Activated CD4-positive, CD25-positive, alpha-beta regulatory T cell treated with anti-CD3 and anti-CD28 coated beads, Interleukin-2, amount 50 U/mL, for 16 hours (primary cell): ENCODE measurements around the gene GSTT2.
"Not testable (repeated sequence)": the region's sequence is repeated elsewhere in the genome, so short reads cannot be mapped to it uniquely, and the experiment has no call there.

Source experiments
- DNase-seq: peaks from one replicate; pipeline ENCODE4 v3.0.0-alpha.2; 2020; ENCODE audit warnings: low read depth, low spot score

GSTT2 gene

DNA sequence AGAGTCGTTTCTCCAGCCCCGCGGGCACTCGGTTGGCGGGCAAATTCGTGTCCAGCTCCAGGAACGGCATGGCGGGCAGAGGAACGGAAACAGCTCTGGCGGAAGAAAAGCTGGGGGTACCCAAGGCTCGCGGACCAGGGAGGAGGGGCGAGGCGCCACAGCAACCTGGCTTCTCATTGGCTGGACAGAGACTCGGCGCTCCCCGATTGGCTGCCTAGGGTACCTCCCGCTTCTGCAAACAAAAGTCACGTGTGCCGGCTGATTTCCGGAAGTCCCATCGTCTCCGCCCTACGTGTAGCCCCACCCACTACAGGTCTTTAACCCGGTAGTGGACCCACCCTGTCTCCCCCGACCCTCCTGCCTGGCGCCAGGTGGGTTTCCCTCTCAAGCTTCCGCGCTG, 5.6 kb upstream of the GSTT2 start, which contains the start of gene DDT:
Gene DDT (minus strand): TSS at position 97 of the 400 bp plus-strand sequence. CDS start 27 bp downstream, at position 70.
- DNase-seq = not testable (repeated sequence)

DNA sequence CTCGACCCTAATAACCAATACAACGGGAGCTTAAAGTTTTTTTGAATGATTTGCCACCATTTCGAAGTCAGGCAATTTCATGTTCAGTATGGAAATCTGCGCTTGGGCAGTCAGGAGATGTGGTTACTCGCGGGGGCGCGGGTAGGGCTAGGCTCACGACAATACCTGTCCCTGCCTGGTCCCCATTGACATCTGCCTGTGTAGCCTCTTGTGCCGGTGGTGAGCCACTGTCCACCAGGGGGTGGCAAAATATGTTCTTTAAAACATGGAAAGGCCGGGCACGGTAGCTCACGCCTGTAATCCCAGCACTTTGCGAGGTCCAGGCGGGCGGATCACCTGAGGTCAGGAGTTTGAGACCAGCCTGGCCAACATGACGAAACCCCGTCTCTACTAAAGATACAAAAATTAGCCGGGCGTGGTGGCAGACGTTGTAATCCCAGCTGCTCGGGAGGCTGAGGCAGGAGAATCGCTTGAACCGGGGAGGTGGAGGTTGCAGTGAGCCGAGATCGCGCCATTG, 5.0 kb upstream of the GSTT2 start:
- not testable (repeated sequence) for DNase-seq

DNA sequence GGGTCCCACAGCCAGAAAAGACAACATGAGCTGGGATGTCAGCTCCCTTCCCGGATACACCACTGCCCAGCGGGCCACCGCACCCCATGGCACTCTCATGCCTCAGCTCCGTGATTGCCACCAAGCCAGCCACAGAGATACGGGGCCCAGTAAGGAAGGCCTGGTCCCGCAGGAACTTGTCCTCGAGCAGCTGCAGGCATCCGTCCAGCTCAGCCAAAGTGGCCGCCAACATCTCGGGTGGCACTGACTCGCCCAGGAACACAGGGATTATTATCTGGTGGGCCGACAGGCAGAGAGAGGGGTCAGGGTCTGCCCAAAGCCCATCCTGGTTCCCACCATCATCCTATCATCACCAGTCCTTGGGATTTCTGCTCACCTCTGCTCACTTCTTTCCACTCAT, 2.6 kb upstream of the GSTT2 start:
- DNase-seq = not testable (repeated sequence)

DNA sequence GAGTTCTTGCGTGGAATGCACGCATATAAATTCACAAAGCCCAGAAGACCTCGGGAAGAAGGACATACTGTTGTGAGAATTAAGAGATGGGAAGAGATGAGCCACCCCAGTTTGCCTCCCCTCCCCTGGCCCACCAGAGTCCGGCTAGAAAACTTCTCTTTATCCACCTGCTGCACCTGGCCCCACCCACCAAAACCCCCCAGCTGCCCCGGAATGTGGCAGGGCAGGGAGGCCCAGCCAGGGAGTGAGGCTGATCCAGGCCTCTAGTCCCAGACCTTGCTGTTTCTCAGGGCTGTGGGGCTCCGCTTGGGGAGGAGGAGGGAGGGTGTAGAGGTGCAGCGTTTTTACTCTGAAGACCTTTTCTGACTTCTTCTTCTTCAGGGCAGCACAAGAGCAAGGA, 633 bp downstream of the GSTT2 start:
- DNase-seq = not testable (repeated sequence)

DNA sequence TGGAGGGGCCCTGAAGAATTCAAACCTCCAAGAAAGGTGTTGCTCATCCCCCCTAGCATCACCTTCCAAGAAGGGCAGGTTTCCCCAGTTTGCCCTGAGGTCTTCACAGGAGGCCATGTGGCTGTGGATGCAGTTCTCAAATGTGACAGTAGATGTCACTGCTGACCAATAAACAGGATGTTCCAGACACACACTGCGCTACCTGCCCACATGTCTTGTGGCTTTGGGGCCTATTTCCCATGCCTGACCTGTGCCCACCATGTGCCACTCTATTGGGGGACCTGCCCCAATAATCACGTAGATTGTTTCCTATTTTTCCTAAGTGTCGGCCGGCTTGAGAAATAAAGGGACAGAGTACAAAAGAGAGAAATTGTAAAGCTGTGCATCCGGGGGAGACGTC, 4.5 kb downstream of the GSTT2 start:
- DNase-seq = no peak

DNA sequence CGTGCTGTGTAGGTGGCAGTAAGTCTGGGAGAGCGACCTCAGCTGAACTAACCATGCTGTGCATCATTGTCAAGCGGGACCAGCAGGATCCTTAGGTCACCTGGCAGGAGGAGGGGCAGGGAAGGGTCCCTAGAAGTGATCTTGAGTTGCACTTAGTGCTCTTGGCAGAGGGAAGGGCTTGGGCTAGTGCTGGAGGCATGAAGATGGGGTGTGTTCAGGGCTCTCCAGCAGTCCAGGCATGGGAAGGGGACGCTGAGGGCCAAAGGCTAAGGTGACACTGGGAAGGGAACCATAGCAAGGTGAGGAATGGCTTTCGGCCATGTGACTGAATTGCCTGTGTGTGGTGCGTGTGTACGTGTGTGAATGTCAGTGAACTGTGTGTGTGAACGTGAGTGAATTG, 6.2 kb downstream of the GSTT2 start:
- not testable (repeated sequence) for DNase-seq

DNA sequence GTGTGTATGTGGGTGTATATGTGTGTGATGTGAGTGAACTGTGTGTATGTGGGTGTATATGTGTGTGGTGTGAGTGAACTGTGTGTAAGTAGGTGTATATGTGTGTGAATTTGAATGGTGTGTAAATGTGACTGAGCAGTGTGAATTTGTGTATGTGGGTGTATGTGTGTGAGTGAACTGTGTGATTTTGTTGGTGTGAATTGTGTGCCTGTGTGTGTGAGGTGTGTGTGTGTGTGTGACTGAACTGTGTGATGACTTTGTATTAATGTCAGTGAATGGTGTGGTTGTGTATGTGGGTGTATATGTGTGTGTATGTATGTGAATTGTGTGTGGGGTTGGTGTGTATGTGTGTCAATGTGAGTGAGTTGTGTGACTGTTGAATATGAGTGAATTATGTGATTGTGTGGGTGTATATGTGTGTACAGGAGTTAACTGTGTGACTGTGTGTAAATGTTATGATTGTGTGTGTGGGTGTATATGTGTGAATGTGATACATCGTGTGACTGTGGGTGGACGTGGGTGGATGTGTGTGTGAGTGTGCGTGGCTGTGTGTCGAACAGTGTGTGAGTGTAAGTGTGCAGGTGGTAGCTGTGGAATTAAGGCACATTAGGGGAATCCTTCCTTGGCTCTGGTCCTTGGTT, 6.7 kb downstream of the GSTT2 start:
- DNase-seq = not testable (repeated sequence)

DNA sequence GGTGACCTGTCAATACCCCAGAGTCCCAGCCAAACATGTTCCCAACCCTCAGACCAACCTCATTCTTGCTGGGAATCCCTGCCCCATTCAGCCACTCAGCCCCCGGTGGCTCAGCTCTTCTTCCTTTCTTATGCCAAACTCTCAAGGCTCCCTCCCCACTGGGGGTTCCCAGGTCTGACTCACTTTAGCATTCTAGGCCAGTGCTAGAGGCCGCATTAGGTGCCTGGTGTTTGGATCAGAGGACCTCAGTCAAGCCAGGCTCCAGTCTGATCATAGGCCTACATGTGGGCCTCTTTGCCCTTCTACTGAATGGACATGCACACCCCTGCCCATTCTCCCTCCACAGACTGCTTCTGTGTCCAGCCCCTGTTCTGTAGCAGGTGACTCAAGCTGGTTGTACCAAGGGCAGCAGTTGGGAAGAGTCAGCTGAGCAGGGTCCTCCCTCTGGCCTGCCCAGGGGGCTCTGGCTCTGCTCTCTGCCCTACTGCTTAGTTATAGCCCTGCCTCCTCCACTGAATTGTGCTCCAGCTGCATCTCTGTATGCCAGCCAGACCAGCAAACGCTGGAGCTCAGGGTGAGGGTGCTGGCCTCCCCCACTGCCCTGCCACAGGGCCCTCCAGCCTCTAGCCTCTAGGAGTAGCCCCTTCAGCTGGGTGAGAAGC, 9.8 kb downstream of the GSTT2 start:
- not testable (repeated sequence) for DNase-seq

DNA sequence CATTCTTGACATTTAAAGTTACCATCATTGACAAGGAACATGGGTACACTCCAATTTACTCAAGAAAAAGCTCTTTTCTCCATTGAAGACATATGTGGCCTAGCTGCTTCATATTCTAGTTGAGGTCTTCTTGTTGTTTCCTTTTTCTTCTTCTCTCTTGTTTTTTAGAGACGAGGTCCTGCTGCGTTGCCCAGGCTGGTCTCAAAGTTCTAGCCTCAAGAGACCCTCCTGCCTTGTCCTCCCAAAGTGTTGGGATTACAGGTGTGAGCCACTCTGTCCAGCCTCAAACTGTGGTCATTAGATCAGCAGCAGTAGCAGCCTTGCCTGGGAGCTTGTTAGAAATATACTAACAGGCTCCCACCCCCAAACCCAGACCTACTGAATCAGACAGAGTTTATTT, 13.1 kb downstream of the GSTT2 start:
- DNase-seq = not testable (repeated sequence)

DNA sequence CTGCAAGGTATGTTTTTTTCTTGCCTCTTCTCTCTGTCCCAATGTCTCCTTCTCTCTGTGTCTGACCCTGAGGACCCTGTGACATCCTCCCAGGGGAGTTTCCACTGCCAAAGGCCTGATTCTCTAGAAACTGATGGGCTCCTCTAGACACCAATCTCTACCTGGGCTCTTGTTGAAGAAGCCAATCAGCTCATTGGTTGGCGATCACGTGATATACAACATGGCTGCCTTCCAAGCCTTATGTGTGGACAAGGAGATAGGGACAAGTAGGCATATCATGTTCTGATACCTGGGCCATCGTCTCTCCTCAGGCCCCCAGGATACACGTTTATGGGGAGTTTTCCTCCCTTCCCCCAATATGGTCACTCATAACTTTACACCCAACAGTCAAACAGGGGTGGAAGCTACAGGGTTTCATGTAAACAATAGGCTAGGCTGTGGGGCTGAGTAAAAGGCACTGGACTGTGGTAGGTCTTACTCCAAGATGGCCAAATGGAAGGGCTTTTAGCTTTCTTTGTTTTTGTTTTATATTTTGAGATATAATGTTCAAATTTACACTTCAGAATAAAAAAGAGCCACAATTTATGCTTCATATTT, 13.7 kb downstream of the GSTT2 start:
- not testable (repeated sequence) for DNase-seq

DNA sequence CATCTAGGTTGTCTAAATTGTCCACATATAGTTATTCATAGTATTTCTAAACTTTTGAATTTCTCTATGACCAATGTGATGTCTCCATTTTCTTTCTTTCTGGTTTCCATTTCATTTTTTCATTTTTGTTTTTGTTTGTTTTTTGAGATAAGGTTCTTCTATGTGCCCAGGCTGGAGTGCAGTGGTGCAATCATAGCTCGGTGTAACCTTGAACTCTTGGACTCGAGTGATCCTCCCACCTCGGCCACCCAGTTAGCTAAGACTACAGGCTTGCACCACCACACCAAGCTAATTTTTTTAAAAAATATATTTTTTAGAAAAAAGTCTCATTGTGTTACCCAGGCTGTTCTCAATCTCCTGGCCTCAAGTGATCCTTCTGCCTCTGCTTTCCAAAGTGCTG, 17.2 kb downstream of the GSTT2 start:
- DNase-seq = no peak

DNA sequence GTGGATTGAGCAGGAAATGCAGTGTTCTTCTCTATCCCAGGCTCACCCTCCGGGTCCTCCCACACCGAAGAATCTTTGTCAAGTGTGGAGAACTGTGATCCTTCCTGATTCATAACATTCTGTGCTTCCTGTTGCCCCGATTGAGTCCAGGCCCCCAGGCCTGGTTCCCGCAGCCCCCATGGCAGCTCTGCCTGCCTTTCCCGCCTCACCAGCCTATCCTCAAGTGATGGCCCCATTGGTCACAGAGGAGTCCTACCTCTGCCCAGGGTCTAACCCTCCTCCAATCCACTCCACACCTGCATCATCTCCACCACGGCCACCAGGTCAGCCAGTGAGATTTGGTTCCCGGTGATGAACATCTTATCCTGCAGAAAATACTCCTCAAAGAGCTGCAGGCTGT, 19.8 kb downstream of the GSTT2 start:
- not testable (repeated sequence) for DNase-seq

DNA sequence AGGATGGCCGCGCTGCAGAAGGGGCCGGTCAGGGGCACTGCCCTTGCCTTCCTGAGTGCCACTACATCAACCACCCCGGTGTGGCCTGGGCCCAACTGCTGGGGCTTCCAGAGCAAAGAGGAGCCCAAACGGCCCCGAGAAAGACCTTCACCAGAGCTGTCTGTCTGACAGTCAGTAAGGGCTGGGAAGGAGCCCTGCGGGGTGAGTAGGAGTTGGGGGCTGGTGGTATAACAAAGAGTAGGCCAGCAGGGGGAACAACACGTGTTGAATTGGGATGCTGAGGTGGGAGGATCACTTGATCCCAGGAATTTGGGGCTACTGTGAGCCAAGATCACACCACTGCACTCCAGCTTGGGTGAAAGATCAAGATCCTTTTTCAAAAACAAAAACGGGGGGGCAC, 21.4 kb downstream of the GSTT2 start:
- no peak for DNase-seq

DNA sequence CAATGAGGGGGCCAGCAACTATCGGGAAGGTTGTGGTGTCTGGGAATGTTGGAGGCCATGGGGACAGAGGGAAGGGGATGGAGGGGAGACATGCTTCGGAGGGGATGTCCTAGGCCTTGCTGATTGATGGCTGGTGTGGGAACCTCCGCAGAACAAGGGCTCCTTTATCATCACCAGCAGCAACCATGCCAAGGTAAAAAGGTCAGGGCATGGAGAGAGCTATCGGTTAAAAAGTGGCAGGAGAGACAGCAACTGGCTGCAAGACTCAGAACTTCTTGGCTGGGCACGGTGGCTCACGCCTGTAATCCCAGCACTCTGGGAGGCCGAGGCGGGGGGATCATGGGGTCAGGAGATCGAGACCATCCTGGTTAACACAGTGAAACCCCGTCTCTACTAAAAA, 22.3 kb downstream of the GSTT2 start:
- no peak for DNase-seq

DNA sequence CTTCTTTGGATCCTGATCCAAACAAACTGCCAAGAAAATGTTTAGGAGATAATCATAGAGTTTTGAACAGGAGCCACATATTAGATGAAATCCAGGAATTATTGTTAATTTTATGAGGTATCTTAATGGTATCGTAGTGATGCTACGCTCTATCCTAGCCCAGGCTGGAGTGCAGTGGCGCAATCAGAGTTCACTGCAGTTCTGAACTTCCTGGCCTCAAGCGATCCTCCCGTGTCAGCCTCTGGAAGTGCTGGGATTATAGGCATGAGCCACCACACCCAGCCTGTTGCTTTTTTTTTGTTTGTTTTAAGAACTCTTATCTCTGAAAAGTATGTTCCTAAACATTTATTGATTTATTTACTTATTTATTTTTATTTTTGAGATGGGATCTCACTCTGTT, 22.9 kb downstream of the GSTT2 start:
- DNase-seq = no peak

DNA sequence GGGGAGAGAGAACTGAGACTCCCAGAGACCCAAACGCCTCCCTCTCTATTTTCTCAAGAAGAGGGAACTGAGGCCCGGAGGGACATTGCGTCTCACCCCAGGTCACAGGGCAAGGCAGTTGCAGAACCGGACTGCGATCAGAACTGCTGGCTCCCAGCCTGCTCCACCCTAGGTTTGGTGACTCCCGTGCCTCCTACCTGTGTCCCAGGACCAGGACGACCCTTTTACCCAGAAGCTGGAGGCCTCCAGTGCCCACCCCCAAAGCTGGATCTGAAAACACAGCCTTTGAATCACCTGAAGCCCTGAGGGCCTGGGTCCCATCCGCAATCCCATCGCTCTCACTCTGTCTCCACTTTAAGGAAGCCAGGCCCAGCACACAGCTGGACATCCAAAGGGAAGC, 24.0 kb downstream of the GSTT2 start:
- DNase-seq = no peak

DNA sequence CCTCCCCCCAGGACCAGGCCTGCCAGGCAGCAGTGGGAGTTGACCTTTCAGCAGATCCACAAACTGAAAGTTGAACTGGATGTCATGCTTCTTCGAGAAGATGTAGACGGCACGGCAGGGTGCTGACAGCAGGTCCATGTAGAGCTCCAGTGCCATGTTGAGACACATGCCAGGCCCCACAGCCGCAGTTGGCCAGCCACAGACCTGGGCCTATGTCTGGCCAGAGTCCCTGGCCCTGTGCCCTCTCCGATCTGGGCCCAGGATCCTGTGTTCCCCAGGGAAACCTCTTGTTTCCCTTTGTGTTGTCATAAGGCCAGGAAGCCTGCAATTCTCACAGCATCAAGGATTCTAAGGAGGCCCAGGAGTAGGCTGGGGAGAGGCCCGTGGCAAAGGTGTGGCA, 25.3 kb downstream of the GSTT2 start, which contains the start of gene GSTT4:
Gene GSTT4 (minus strand): TSS at position 253 of the 400 bp plus-strand sequence. CDS start 97 bp downstream, at position 156.
- no peak for DNase-seq

DNA sequence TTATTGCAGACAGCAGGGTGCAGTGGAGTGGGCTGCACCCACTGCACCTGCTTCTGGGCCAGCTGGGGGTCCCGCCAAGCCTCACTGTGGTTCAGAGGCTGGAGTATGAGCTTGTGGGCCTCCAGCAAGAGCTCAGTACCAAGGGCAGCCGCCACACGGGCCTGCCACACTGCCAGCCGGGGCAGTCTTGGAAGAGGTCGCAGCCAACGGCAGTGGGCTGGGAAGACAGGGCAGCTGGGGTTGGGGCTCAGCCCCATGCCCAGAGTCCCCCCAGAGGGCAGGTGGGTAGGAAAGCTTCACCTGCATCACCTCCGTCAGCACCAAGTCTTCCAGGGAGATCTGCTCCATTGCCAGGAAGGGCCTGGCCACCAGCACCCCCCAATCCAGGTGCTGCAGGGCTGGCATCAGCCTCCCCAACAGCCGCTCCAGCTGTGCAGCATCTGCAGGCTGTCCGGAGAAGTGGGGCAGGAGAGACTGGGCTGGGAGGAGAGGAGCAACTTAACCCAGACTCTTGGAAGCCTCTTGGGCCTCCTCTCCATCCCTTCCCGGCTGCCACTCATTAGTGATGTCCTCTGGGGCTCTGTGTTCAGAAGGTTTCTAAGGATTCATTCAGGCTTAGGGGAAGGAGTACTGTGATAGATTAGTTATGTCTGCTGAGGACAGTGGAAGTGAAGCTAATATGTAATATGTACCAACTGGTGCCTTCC, 26.4 kb downstream of the GSTT2 start:
- no peak for DNase-seq

DNA sequence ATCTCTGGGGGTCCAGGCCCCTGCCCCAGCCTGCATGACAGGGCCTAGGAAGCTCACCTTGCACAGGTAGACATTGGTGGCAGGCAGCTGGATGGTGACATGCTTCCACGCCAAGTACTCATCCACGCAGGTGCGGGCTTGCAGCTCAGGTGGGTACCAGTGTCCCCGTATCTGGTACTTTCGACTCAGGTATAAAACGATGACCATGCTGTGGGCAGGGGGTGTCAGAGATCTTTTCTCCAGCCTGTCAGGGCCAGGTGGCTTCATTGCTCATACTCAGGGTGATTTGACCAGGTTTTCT, 26.9 kb downstream of the GSTT2 start:
- DNase-seq = no peak

DNA sequence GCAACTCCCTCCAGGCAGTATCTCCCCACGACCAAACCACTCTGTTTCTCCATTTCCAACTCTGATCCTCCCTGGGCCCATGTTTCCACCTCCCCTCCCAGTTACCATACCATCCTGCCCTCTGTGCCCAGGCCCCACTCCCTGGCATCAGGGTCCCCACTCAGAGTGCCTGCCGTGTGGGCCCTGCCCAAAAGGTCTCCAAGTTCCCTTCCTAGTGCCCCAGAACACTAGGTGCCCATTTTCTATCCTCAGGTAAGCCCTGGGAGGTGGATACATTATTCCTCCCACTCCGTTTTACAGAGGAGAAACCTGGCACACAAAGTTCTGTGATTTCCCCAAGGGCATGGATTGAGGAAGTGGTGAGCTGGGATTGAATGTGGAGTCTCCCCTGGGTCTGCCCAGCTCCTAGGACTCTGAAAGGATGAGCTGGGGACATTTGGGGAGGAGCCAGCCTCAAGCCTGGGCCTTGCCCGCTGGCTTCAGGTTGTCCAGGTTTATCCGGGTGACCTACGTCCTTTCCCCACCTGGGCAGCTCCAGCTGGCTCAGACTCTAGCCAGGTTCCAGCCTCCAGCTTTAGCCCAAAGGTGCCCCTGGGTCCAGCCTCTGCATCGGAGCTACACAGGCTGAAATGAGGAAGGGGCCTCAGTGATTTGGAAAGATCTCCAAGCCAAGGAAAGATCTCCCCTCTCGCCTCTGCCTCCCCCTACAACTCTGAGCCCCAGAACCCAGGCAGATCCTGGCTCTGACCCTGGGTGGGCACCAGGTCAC, 27.5 kb downstream of the GSTT2 start:
- no peak for DNase-seq

DNA sequence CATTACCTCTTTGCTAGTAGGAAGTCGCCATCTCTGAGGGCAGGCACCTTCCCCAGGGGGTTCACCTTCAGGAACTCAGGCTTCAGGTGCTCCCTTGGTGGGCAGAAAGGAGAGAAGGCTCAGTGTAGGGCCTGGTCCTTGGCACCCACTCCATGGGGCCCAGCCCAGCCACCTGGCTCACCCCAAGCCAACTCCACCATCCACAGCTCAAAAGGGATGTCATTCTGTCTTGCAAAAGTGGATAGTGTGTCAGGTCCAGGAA, 28.0 kb downstream of the GSTT2 start:
- DNase-seq = no peak
